ENCODE results near the gene ALMS1.

Gene ALMS1

GRCh38 chr2:73561422-73561821 is 175.8 kb downstream of the ALMS1 start:
- no peak for TF ChIP-seq CTCF (IDR thresholded peaks at IDR 0.05; ENCODE audit: insufficient read depth, missing control alignments)
- FAIRE-seq (no peak), DNase-seq (ENCODE audit: insufficient read length, low spot score) (no peak)

GRCh38 chr2:73564986-73565385 is 179.3 kb downstream of the ALMS1 start:
- FAIRE-seq = no peak

GRCh38 chr2:73566288-73566878 is 180.7 kb downstream of the ALMS1 start:
- no peak for FAIRE-seq
- TF ChIP-seq CTCF (IDR thresholded peaks at IDR 0.05; ENCODE audit: insufficient read depth, missing control alignments) = no peak
- no peak for DNase-seq (ENCODE audit: insufficient read length, low spot score)

More at GRCh38 chr2:73564986-73565385, 179.3 kb downstream of the ALMS1 start:
- no peak for TF ChIP-seq CTCF (IDR thresholded peaks at IDR 0.05; ENCODE audit: insufficient read depth, missing control alignments)
- no peak for DNase-seq (ENCODE audit: insufficient read length, low spot score)

GRCh38 chr2:73575261-73575660 is 189.6 kb downstream of the ALMS1 start:
- DNase-seq (ENCODE audit: insufficient read length, low spot score) (no peak), FAIRE-seq (no peak)
- TF ChIP-seq CTCF (IDR thresholded peaks at IDR 0.05; ENCODE audit: insufficient read depth, missing control alignments) = no peak

GRCh38 chr2:73582364-73582763 is 196.7 kb downstream of the ALMS1 start:
- no peak for DNase-seq (ENCODE audit: insufficient read length, low spot score)
- FAIRE-seq = no peak
- TF ChIP-seq CTCF (IDR thresholded peaks at IDR 0.05; ENCODE audit: insufficient read depth, missing control alignments) = no peak

GRCh38 chr2:73588177-73588576 is 202.5 kb downstream of the ALMS1 start:
- DNase-seq (ENCODE audit: insufficient read length, low spot score) (no peak), FAIRE-seq (no peak)
- TF ChIP-seq CTCF (IDR thresholded peaks at IDR 0.05; ENCODE audit: insufficient read depth, missing control alignments) = no peak

GRCh38 chr2:73593680-73594079 is 208.0 kb downstream of the ALMS1 start:
- no peak for TF ChIP-seq CTCF (IDR thresholded peaks at IDR 0.05; ENCODE audit: insufficient read depth, missing control alignments)
- DNase-seq (ENCODE audit: insufficient read length, low spot score) (no peak), FAIRE-seq (no peak)
